GM21619 (cell line): ENCODE data around the gene APOA4.

Source experiments
- ATAC-seq: cut with Tn5 transposase; IDR thresholded peaks from one replicate; pipeline ENCODE4 v1.9.1; 2021; ENCODE audit not compliant: unreplicated experiment

APOA4 gene

GRCh38 chr11:116830184-116830912 lies 7.2 kb upstream of the APOA4 start:
- no peak for ATAC-seq

DNA sequence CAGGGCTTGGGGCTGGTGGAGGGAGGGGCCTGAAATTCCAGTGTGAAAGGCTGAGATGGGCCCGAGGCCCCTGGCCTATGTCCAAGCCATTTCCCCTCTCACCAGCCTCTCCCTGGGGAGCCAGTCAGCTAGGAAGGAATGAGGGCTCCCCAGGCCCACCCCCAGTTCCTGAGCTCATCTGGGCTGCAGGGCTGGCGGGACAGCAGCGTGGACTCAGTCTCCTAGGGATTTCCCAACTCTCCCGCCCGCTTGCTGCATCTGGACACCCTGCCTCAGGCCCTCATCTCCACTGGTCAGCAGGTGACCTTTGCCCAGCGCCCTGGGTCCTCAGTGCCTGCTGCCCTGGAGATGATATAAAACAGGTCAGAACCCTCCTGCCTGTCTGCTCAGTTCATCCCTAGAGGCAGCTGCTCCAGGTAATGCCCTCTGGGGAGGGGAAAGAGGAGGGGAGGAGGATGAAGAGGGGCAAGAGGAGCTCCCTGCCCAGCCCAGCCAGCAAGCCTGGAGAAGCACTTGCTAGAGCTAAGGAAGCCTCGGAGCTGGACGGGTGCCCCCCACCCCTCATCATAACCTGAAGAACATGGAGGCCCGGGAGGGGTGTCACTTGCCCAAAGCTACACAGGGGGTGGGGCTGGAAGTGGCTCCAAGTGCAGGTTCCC lies 6.5 kb upstream of the APOA4 start, which contains the start of gene APOC3:
Gene APOC3 (plus strand): TSS at position 383 of the 659 bp plus-strand sequence. CDS start 676 bp downstream, outside the sequence.
- ATAC-seq = no peak

DNA sequence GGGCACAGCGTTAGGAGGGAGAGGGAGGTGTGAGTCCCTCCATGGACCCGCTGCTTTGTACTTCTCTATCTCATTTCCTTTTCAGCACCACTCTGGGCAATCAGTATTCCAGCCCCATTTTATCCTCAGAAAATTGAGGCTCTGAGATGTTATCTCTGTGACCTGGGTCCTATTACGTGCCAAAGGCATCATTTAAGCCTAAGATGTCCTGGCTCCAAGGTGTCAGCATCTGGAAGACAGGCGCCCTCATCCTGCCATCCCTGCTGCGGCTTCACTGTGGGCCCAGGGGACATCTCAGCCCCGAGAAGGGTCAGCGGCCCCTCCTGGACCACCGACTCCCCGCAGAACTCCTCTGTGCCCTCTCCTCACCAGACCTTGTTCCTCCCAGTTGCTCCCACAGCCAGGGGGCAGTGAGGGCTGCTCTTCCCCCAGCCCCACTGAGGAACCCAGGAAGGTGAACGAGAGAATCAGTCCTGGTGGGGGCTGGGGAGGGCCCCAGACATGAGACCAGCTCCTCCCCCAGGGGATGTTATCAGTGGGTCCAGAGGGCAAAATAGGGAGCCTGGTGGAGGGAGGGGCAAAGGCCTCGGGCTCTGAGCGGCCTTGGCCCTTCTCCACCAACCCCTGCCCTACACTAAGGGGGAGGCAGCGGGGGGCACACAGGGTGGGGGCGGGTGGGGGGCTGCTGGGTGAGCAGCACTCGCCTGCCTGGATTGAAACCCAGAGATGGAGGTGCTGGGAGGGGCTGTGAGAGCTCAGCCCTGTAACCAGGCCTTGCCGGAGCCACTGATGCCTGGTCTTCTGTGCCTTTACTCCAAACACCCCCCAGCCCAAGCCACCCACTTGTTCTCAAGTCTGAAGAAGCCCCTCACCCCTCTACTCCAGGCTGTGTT lies 5.8 kb upstream of the APOA4 start:
- ATAC-seq = no peak

DNA sequence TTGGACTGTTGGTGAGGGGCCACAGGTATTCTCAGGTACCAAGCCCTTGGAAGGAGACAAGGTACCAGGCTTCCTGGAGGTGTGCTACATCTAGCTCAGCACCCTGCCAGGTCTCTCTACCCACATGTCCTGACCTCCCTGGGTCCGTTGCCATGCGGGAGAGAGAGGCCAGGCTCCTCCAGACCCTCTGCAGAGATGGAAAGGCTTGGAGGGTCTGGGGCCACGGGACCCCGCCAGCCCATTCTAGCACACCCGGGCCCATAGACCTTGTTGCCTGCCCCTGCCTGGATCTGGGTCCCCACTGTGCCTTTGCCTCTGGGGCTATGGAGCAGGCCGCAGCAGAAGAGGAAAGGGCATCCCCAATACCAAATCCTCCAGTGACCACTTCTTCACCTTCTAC lies 4.4 kb upstream of the APOA4 start:
- no peak for ATAC-seq

GRCh38 chr11:116826751-116827431 lies 3.8 kb upstream of the APOA4 start:
- no peak for ATAC-seq

DNA sequence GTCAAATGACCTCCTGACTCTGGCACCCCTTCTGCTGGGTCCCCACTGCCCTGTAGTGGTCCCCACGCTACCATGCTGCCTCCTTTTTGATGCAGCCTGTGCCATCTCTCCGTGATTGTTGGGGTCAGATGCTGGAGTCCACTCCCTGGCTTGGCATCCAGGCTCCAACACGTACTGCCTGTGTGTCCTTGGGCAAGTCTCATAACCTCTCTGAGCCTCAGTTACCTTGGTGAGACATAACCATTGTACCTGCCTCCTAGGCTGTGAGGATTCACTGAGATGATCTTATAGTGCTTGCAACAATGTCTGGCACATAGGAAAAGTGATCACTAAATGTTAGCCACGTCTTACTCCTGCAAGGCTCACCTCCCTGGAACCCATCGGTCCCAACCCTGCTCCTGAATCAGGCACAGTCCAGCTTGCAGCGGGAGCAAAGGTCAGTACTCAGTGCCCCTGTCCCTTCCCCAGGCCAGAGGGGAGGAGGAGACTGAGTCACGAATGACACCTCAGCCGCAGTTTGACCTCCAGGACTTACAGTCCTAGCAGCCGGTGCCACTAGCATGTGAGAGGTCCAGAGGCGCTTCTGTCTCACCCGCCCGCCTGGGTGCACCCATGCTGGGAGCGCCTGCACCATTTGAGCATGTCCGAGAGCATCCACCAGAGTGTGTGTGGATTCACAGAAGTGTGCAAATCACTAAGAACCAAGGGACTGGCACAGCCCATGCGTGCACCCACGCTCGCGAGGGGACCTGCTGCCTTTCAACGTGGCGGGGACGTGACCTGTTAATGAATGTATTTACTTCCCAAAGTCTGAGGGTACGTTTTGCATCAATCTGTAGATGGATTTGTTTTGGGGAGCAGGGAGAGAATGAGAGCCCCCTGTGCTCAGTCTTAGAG lies 3.0 kb upstream of the APOA4 start:
- ATAC-seq = no peak

- no peak for ATAC-seq
Observed at GRCh38 chr11:116825434-116825833, 2.3 kb upstream of the APOA4 start.

DNA sequence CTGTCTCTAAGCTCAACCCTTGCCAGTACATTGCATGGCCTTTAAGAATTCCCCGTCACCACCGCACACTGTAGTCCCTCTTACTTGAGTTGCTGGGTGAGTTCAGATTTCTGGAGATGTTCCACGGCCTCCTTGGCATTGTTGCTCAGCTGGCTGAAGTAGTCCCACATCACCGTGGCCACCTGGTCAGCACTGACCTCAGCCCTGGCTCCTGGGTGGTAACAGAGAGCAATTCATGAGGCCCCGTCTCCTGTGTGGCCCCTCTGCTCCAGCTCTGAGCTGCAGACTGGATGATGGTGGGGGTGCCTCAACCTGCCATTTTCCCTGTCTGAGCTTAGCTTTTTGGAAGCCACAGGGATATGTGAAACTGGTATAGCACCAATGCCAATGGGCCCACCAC lies 529 bp downstream of the APOA4 start:
- ATAC-seq = no peak

DNA sequence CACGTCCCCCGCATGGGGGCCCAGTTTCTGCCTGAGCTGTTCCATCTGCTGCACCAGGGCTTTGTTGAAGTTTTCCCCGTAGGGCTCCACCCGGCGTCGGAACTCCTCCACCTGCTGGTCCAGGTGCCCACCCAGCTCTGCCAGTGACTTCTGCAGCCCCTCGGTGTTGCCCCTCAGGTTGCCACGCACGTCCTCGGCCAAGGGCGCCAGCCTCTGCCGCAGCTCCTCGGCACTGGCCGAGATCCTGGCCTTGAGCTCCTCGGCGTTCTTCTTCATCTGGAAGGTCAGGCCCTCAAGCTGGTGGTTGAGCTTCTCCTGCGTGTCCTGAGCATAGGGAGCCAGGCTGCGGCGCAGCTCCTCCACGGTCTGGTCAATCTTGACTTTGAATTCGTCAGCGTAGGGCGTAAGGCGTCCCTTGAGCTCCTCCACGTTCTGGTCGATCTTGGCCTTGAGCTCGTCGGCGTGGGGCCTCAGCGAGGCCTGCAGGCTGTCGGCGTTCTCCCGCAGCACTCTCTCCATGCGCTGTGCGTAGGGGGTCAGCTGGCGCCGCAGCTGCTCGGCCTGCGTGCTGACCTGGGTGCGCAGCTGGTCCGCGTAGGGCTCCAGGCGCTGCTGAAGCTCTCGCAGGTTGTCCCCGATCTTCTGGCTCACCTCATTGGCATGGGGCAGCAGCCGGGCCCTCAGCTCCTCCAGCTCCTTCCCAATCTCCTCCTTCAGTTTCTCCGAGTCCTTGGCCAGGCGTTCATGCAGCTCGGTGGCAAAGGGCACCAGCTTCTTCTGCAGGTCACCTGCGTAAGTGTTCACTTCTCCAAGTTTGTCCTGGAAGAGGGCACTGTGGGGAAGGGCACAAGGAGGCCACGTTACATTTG lies 1.8 kb downstream of the APOA4 start:
- no peak for ATAC-seq

- no peak for ATAC-seq
Observed at GRCh38 chr11:116819049-116819448, 4.1 kb downstream of the APOA4 start.

- ATAC-seq = no peak
Observed at GRCh38 chr11:116814502-116814901, 8.6 kb downstream of the APOA4 start.

DNA sequence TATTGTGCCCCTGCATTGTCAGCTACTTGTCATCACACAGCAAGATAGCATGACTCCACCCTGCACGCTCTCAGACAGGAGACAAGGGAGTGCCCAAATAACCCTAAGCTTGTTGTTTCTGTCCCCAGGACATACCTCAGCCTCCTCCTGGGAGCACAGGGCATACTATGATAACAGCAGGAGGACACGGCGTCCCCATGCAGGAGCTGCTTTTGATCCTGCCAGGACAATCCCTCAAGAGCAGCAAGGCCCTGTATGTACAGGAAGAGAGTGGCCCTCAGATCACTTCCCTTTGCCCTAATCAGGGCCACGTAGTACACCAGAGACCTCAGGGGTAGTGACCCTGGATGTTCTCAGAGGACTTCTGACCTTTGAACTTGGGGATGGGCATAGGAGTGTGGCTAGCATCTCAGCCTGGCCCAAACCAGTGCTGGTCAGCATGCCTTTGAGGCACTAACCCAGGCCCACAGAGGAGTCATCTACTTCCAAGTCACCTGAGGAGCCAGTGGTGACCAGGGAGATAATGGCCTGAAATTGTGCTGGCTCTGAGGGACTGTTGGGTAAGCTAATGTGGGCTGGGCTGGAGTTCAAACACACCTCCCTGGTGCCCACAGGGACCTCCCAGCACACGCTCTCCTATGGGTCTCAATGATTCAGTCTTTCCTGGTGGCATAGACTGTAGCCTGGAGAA lies 9.2 kb downstream of the APOA4 start:
- no peak for ATAC-seq

GRCh38 chr11:116813170-116813569 lies 9.9 kb downstream of the APOA4 start:
- ATAC-seq = no peak

DNA sequence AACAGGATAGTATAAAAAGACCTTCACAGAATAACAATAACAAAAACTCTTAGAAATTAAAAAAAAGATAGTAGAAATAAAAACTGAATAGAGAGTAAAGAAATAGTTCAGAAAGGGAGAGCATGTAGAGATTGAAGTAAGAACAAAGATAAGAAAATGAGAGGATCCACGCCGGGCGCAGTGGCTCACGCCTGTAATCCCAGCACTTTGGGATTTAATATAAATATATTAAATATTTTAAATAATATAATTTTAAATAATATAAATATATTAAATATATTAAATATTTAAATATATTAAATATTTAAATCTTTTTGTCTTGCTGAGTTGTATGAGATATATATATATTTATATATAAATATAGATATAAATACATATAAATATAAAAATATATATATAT lies 11.0 kb downstream of the APOA4 start:
- ATAC-seq = no peak

DNA sequence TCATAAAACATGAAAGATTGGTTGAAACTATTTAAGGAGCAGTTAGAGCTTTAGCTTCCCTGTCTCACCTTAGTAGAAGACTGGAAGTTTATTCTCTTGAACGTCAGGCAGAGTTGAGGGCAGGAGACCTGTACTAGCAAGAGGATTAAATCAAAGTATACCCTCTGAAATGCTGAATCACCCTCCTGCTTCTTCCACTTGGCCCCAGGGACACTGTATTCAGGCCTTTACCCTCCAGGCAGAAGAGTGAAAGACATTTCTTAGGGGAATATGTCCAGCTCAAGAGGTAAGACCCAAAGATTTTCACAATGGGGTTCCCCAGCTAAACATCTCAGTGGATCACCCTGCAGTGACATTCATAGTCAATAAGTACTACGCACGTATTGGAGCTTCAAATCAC lies 11.9 kb downstream of the APOA4 start:
- no peak for ATAC-seq

DNA sequence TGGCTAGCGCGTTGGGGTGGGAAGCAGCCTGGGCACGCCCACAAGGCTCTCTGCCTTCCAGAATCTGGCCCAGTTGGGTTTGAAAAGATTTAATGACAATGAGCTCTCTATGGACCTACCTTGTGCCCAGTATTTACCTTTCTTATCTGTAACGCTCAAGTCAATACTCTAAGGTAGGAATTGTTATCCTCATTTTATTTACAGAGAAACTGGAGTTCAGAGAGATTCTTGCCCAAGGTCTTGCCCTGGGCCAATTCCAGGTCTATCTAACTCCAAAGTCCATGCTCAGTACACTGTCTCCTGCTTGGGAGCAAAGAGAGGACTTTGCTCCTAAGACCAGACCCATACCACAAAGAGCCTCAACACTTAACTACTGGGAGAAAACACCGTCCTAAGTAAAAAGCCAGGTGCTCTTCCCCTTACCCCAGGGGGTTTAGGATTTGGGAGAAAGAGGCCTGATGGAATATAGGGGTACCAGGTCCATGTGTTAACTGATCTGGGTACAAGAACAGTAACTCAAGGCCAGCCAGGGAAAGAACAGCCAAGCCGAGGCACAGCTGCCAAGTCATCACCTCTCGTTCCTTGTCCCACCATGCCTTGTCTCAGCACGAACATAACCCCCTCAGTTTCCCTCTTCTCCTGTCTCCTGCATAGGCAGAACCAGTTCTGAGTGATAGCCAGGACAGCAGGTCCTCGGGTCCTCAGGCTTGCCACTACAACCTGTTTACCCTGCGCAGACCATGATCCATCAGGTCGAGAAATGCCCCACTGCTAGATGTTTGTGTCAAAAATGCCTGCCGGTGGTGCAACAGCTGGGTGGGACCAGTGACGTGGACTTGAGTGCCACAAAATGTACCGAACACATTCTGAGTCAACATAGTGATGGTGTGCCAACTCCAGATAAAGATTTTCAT lies 14.6 kb downstream of the APOA4 start:
- ATAC-seq = no peak

GRCh38 chr11:116807601-116808261 lies 15.4 kb downstream of the APOA4 start:
- ATAC-seq = no peak
